Sigmoid colon (tissue), 7 donors: ENCODE measurements around the gene PLCB1. TPM values are rescaled to one million over a fixed set of nuclear protein-coding genes. Genes with fewer than 3 reads are reported as not detected.
A peak's percentile ranks its signal among the peaks of the same experiment; 100 is the strongest.

Experiments used
- DNase-seq: peaks from one replicate; pipeline ENCODE4 v3.0.0-alpha.2; 2019
- H3K27ac ChIP-seq, 4 donors: fragments of 200-600 bp; sonication (generic); one replicate each; pipeline ENCODE4 v1.5.1; 2016 to 2019; ENCODE audit warnings: mild to moderate bottlenecking in 1 of 4
- H3K27me3 ChIP-seq, 3 donors: fragments of 200-600 bp; sonication (generic); one replicate each; pipeline ENCODE4 v1.5.1; 2019; ENCODE audit warnings: mild to moderate bottlenecking in 1 of 3
- H3K36me3 ChIP-seq, 4 donors: fragments of 200-600 bp; sonication (generic); one replicate each; pipeline ENCODE4 v1.5.1; 2016 to 2019
- H3K4me1 ChIP-seq, 4 donors: fragments of 200-600 bp; sonication (generic); one replicate each; pipeline ENCODE4 v1.5.1; 2017 to 2019
- H3K4me3 ChIP-seq, 4 donors: fragments of 200-600 bp; sonication (generic); one replicate each; pipeline ENCODE4 v1.5.1; 2017 to 2019; ENCODE audit warnings: mild to moderate bottlenecking in 2 of 4, moderate library complexity in 1 of 4
- H3K9me3 ChIP-seq, 4 donors: fragments of 200-600 bp in 3 of 4; sonication (generic) in 3 of 4; one replicate each; pipeline versions ENCODE4 v1.5.1 to v1.6.1; 2013 to 2019
- EP300 ChIP-seq, 4 donors: sonication (generic); formaldehyde crosslinking; IDR thresholded peaks; one replicate each; pipeline ENCODE4 v1.6.1; 2017; ENCODE audit warnings: antibody characterized with exemption in 4 of 4
- POLR2A ChIP-seq, 2 donors: fragments of 450-650 bp; IDR thresholded peaks; one replicate each; pipeline ENCODE4 v1.6.1; 2016; ENCODE audit warnings: antibody characterized with exemption in 2 of 2, mild to moderate bottlenecking in 2 of 2, moderate library complexity in 2 of 2
- POLR2AphosphoS5 ChIP-seq, 4 donors: sonication (generic); formaldehyde crosslinking; IDR thresholded peaks; one replicate each; pipeline ENCODE4 v1.6.1; 2017; ENCODE audit warnings: antibody characterized with exemption in 4 of 4
- WGBS, 2 donors: extraction: QIAGEN DNeasy Blood & Tissue Kit; methylation state at CpG; one replicate each; pipeline ENCODE4 v1.1.7; 2013; 5-methylcytosine and 5-hydroxymethylcytosine counted together
- intact Hi-C: fragments of 100-400 bp; cut with DNase I; formaldehyde crosslinking; loops from one replicate; pipeline ENCODE4 v1.15.1; 2023
- polyA plus RNA-seq, 3 donors: library from polyadenylated mRNA; stranded (reverse); fragments of 200-250 nt; gene quantifications; one replicate each; pipeline ENCODE4 v1.2.3, GENCODE V29; 2013
- total RNA-seq, 4 donors: library from RNA; depleted of rRNA; stranded (reverse); fragments of >200 nt; gene quantifications; one replicate each; pipeline ENCODE4 v1.1.0, GENCODE V29; 2016
- TF ChIP-seq, protein P1 (sequence below), 4 experiments: fragments of 450-650 bp in 3 of 4; fragments of 200-600 bp in 1 of 4; IDR thresholded peaks; one replicate each; pipeline ENCODE4 v1.5.1; 2016 to 2019; ENCODE audit warnings: antibody characterized with exemption in 4 of 4, mild to moderate bottlenecking in 3 of 4, moderate library complexity in 2 of 4
- donor health status: healthy with polysubstance abuse.
- donor health status: Bipolar disorder and iron deficiency.
- donor health status: healthy.

Gene PLCB1
- total RNA-seq (100 to 1,000 TPM in 2 of 4 donors, 10 to 100 TPM in 2; 86.7 to 117 (median 102) TPM), polyA plus RNA-seq (1 to 10 TPM in 2 of 3 donors, under 1 TPM in 1; 0.92 to 3.6 (median 3.4) TPM)

DNA sequence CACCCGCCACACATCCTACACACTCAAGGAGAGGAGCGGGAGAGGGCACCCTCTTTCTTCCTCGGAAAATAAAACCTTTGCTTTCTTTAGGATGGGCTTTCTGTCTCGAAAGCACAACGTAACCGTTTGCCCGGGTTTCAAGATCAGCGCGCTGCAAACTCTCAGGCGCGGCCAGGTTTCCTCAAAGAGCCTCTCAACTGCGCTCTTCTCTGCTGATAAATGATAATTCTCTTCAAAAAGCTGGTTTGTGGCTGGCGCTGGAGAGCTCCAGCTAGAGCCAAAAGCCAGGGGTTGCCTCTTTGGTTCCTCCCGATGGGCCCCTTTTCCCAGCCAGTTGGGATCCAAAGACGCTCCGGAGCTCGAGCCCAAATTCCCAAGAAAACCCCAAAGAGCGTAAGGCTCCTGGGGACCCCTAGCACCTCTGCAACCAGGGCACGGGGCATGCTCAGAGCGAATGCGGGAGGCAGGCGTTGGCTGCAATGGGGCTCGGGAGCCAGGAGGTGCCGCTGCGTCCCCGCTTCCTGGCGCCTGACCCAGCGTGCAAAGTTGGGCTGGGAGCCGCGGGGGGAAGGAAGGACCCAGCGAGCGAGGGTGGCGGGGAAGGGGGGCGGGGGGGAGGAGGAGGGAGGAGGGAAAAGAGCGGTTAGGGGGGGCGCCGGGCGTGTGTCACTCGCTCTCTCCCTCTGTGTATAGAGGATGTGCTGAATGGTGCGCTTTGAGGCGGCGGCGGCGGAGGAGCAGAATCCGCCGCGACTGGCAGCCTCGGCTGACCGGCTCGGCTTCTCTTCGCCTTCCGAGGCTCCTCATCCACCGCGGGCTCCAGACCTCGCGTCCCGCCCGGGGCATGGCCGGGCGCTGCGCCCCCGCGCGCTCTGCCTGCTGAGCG is at the start of gene PLCB1:
PLCB1 (plus strand) TSS at position 669 of the 886 bp plus-strand sequence. CDS start 386 bp downstream, outside the sequence.
- intact Hi-C loops = loop anchor here (1.0 to 10.0 kb wide), 4 partner anchors 89 to 590 kb away; no protein-coding TSS in a partner anchor
- WGBS, 2 donors = 1 to 2% methylated on average over 63 to 65 of the region's 65 CpGs
- H3K4me3 ChIP-seq = peak within 1 kb of the TSS; percentile 66 to 97 (median 94)
- TF ChIP-seq EP300 (IDR thresholded peaks at IDR 0.05) (no peak), POLR2AphosphoS5 (IDR thresholded peaks at IDR 0.05) (peak in 3 of 4 donors; percentile 33 to 80 (median 54)), POLR2A (IDR thresholded peaks at IDR 0.05) (no peak)
- TF ChIP-seq, protein P1, sequence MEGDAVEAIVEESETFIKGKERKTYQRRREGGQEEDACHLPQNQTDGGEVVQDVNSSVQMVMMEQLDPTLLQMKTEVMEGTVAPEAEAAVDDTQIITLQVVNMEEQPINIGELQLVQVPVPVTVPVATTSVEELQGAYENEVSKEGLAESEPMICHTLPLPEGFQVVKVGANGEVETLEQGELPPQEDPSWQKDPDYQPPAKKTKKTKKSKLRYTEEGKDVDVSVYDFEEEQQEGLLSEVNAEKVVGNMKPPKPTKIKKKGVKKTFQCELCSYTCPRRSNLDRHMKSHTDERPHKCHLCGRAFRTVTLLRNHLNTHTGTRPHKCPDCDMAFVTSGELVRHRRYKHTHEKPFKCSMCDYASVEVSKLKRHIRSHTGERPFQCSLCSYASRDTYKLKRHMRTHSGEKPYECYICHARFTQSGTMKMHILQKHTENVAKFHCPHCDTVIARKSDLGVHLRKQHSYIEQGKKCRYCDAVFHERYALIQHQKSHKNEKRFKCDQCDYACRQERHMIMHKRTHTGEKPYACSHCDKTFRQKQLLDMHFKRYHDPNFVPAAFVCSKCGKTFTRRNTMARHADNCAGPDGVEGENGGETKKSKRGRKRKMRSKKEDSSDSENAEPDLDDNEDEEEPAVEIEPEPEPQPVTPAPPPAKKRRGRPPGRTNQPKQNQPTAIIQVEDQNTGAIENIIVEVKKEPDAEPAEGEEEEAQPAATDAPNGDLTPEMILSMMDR (IDR thresholded peaks at IDR 0.05) = peak; percentile 77 to 89 (median 83)
- peak within 1 kb of the TSS; percentile 90 to 93 (median 91) for H3K27ac ChIP-seq
- peaks cover 0 to 75% (median 60%) of the 10 kb centered on the region in 4 donors for H3K4me1 ChIP-seq
- peak; percentile 96 for DNase-seq
- H3K36me3 ChIP-seq = no peaks in the 10 kb centered on the region
- H3K9me3 ChIP-seq = no peaks in the 10 kb centered on the region
- no peaks in the 10 kb centered on the region for H3K27me3 ChIP-seq

DNA sequence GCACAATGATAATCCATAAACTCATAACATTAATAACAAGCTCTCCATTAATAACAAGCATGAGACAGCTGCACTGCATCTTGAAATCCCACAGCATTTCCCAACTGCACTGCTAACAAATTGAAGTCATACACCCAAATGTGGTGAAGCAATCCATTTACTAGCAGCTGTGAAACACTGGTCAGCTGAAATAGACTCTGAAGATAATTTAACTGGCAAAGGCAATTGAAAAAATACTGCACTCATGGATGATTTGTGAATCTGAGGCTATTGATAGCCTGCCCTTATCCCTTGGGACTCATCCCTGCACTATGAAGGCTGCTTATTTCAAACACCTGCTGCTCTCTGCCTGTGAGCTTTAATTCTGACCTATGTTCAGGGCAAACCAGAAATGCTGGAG is 49.1 kb upstream of the PLCB1 start:
- Histone ChIP-seq H3K4me1 (peaks cover 0 to 8% (median 7%) of the 10 kb centered on the region in 4 donors), H3K9me3 (no peaks in the 10 kb centered on the region), H3K27me3 (no peaks in the 10 kb centered on the region), H3K36me3 (no peaks in the 10 kb centered on the region), H3K27ac (peak overlapping the region; percentile 31 to 64 (median 44)), H3K4me3 (no peak overlapping the region)
- DNase-seq = no peak
- intact Hi-C loops = no loop called here
- TF ChIP-seq, protein P1 (IDR thresholded peaks at IDR 0.05) = no peak
- peak; percentile 56 to 84 (median 68) for TF ChIP-seq POLR2AphosphoS5 (IDR thresholded peaks at IDR 0.05)
- peak in 1 of 4 donors; percentile 27 for TF ChIP-seq EP300 (IDR thresholded peaks at IDR 0.05)
- no peak for TF ChIP-seq POLR2A (IDR thresholded peaks at IDR 0.05)

DNA sequence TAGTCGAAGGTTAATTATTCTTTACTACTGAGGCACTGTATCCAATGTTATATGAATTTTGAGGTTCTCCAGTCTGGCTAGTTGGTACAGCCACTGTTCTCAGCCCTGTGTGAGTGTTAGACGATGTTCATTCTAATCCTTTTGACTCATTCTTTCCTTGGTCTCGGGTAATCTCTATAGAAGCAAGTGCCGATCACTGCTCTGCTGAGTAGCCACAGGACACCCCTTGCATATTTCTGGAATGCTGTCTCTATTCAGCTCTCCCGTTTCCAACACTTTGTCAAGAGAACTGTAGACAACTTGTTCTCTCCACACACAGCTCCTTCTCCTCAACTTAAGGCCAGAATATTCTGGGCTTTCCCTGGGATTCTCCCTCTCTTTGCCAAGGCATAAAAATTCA is 42.4 kb upstream of the PLCB1 start:
- Histone ChIP-seq H3K27me3 (no peaks in the 10 kb centered on the region), H3K9me3 (no peaks in the 10 kb centered on the region), H3K36me3 (no peaks in the 10 kb centered on the region), H3K27ac (peak overlapping the region in 1 of 4 donors; percentile 13), H3K4me1 (peaks cover 0 to 29% (median 23%) of the 10 kb centered on the region in 4 donors), H3K4me3 (no peak overlapping the region)
- WGBS, 2 donors = 74 to 85% methylated on average over 5 of the region's 5 CpGs
- TF ChIP-seq POLR2AphosphoS5 (IDR thresholded peaks at IDR 0.05) = no peak
- TF ChIP-seq POLR2A (IDR thresholded peaks at IDR 0.05) = no peak
- TF ChIP-seq, protein P1 (IDR thresholded peaks at IDR 0.05) = no peak
- no peak for TF ChIP-seq EP300 (IDR thresholded peaks at IDR 0.05)
- DNase-seq = no peak
- intact Hi-C loops = no loop called here

DNA sequence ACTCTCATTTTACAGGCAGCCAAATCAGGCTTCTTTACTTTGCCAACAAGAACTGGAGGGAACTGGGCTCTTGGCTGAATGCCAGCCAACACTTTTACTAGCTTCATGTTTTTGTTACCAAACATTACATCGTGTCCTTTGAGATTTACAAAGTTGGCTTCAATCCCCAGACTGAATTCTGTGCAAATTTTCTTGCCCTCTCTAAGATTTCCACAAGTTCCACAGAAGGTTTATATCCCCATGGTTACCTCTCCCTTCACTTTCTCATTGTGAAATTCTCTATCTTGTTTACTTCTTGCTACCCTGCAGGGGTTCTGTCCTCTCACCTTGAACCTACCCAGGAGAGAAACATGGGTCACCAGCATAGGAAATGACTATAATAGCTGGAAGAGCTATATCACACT is 37.6 kb upstream of the PLCB1 start:
- no peaks in the 10 kb centered on the region for H3K36me3 ChIP-seq
- no peak overlapping the region for H3K4me3 ChIP-seq
- TF ChIP-seq POLR2AphosphoS5 (IDR thresholded peaks at IDR 0.05) = peak; percentile 33 to 74 (median 62)
- TF ChIP-seq POLR2A (IDR thresholded peaks at IDR 0.05) = no peak
- peak in 2 of 4 donors; percentile 38 to 41 for TF ChIP-seq EP300 (IDR thresholded peaks at IDR 0.05)
- TF ChIP-seq, protein P1 (IDR thresholded peaks at IDR 0.05) = no peak
- peaks cover 0 to 44% (median 39%) of the 10 kb centered on the region in 4 donors for H3K4me1 ChIP-seq
- intact Hi-C loops = no loop called here
- H3K27me3 ChIP-seq = no peaks in the 10 kb centered on the region
- H3K9me3 ChIP-seq = no peaks in the 10 kb centered on the region
- H3K27ac ChIP-seq = peak overlapping the region; percentile 61 to 81 (median 76)
- 0 to 7% methylated on average over 1 of the region's 1 CpG for WGBS, 2 donors
- peak; percentile 97 for DNase-seq
